Measurements from ENCODE around the gene BICD1.

Gene BICD1

GRCh38 chr12:32285489-32285888, 178.8 kb downstream of the BICD1 start:
- no peak for DNase-seq

- no peak for DNase-seq
Measured at GRCh38 chr12:32290411-32290810, 183.8 kb downstream of the BICD1 start.

- DNase-seq, result no peak
Measured at GRCh38 chr12:32292151-32292550, 185.5 kb downstream of the BICD1 start.

- no peak for DNase-seq
Measured at GRCh38 chr12:32293808-32294419, 187.3 kb downstream of the BICD1 start.

- DNase-seq, result no peak
Measured at GRCh38 chr12:32296567-32296966, 189.9 kb downstream of the BICD1 start.

GRCh38 chr12:32298917-32299316, 192.3 kb downstream of the BICD1 start:
- no peak for DNase-seq

GRCh38 chr12:32301216-32301615, 194.6 kb downstream of the BICD1 start:
- no peak for DNase-seq

- DNase-seq, result peak; percentile 18
Measured at GRCh38 chr12:32302218-32303173, 195.8 kb downstream of the BICD1 start.

GRCh38 chr12:32303174-32303549, 196.5 kb downstream of the BICD1 start:
- DNase-seq, result no peak

- DNase-seq, result no peak
Measured at GRCh38 chr12:32305163-32305562, 198.5 kb downstream of the BICD1 start.

- DNase-seq, result no peak
Measured at GRCh38 chr12:32307326-32307725, 200.7 kb downstream of the BICD1 start.

GRCh38 chr12:32309811-32310736, 203.4 kb downstream of the BICD1 start:
- no peak for DNase-seq

- DNase-seq, result no peak
Measured at GRCh38 chr12:32312049-32312670, 205.5 kb downstream of the BICD1 start.

GRCh38 chr12:32322354-32322753, 215.7 kb downstream of the BICD1 start:
- no peak for DNase-seq

GRCh38 chr12:32331133-32331532, 224.5 kb downstream of the BICD1 start:
- DNase-seq, result no peak

GRCh38 chr12:32332446-32332845, 225.8 kb downstream of the BICD1 start:
- no peak for DNase-seq

- DNase-seq, result no peak
Measured at GRCh38 chr12:32334371-32334777, 227.7 kb downstream of the BICD1 start.

GRCh38 chr12:32336261-32336660, 229.6 kb downstream of the BICD1 start:
- DNase-seq, result no peak

GRCh38 chr12:32343496-32343895, 236.8 kb downstream of the BICD1 start:
- no peak for DNase-seq

GRCh38 chr12:32344047-32344446, 237.4 kb downstream of the BICD1 start:
- DNase-seq, result no peak

GRCh38 chr12:32353540-32353939, 246.9 kb downstream of the BICD1 start:
- DNase-seq, result no peak

- no peak for DNase-seq
Measured at GRCh38 chr12:32357601-32358249, 251.1 kb downstream of the BICD1 start.
